Kidney (tissue), 14 donors: ENCODE results near the gene TSC22D4. TPM values are rescaled to one million over a fixed set of nuclear protein-coding genes. Genes with fewer than 3 reads are reported as not detected.

ENCODE experiments used
- DNase-seq, 5 donors: peaks; one replicate each; pipeline ENCODE4 v3.0.0-alpha.2; 2013 to 2020
- FAIRE-seq: peaks from 2 replicates; lab custom pipeline; 2012; peaks lifted over from hg19 to GRCh38; lab: Jason Lieb, UNC
- H3K27ac ChIP-seq, 2 donors: one replicate each; pipeline ENCODE4 v1.7.0; 2013; ENCODE audit warnings: low read depth in 2 of 2, low read length in 2 of 2, inconsistent platforms in 1 of 2
- H3K27me3 ChIP-seq: one replicate; pipeline ENCODE4 v1.7.1; 2013; ENCODE audit warnings: low read length, inconsistent platforms; ENCODE audit not compliant: control insufficient read depth, insufficient read depth
- H3K36me3 ChIP-seq, 3 donors: one replicate each; pipeline versions ENCODE4 v1.7.0 to v1.7.1; 2013; ENCODE audit warnings: low read length in 3 of 3, control low read depth in 1 of 3, inconsistent platforms in 1 of 3; ENCODE audit not compliant: insufficient read depth in 3 of 3, control insufficient read depth in 2 of 3
- H3K4me1 ChIP-seq, 3 donors: one replicate each; pipeline versions ENCODE4 v1.7.0 to v1.7.1; 2013; ENCODE audit warnings: low read length in 3 of 3, inconsistent platforms in 1 of 3, low read depth in 1 of 3; ENCODE audit not compliant: control insufficient read depth in 2 of 3, insufficient read depth in 2 of 3
- H3K4me3 ChIP-seq, 3 donors: one replicate each; pipeline versions ENCODE4 v1.7.0 to v1.8.1; 2013; ENCODE audit warnings: low read length in 3 of 3, control low read depth in 1 of 3, inconsistent platforms in 1 of 3
- H3K9ac ChIP-seq, 3 donors: one replicate each; pipeline versions ENCODE4 v1.7.0 to v1.7.1; 2013; ENCODE audit warnings: low read length in 3 of 3, control low read depth in 1 of 3, inconsistent platforms in 1 of 3
- H3K9me3 ChIP-seq, 3 donors: one replicate each; pipeline versions ENCODE4 v1.7.0 to v1.7.1; 2013; ENCODE audit warnings: low read length in 3 of 3, control low read depth in 1 of 3, inconsistent platforms in 1 of 3; ENCODE audit not compliant: control insufficient read depth in 2 of 3, insufficient read depth in 1 of 3
- intact Hi-C: fragments of 100-400 bp; cut with DNase I; formaldehyde crosslinking; loops from one replicate; pipeline ENCODE4 v1.11.1; 2022
- polyA plus RNA-seq: library from polyadenylated mRNA; stranded (reverse); fragments of 350-450 nt; fragmentation: Illumina TruSeq; extraction: RNeasy Lipid Tissue Mini Kit (QIAGEN cat#74804); gene quantifications from one replicate; pipeline ENCODE4 v1.2.3, GENCODE V29; 2014; ENCODE audit warnings: low read depth, low replicate concordance; ENCODE audit not compliant: insufficient read depth
- total RNA-seq: library from RNA; stranded (reverse); fragmentation: NEBNext Ultra II Directional; extraction: Animal tissue kit (Norgen Biotek cat#: 25700); gene quantifications from one replicate; pipeline ENCODE4 v1.2.1, GENCODE V29; 2021
- TF ChIP-seq, protein P1 (sequence below): IDR thresholded peaks from 3 replicates; pipeline ENCODE4 v1.5.1; 2012; ENCODE audit warnings: mild to moderate bottlenecking, moderate library complexity, borderline replicate concordance; ENCODE audit not compliant: insufficient read depth; ENCODE audit errors: extremely low read depth
- donor health status: control.
- donor health status: control.
- donor health status: control.
- donor health status: control.
- donor health status: control.
- donor health status: DM: yes; HTN: yes; CAD: no.
- donor health status: Normal renal cell carcinoma (clear cell type).

Gene TSC22D4
- total and polyA plus RNA-seq, 2 donors from 2014 or later: 61.5 to 67.0 TPM

DNA sequence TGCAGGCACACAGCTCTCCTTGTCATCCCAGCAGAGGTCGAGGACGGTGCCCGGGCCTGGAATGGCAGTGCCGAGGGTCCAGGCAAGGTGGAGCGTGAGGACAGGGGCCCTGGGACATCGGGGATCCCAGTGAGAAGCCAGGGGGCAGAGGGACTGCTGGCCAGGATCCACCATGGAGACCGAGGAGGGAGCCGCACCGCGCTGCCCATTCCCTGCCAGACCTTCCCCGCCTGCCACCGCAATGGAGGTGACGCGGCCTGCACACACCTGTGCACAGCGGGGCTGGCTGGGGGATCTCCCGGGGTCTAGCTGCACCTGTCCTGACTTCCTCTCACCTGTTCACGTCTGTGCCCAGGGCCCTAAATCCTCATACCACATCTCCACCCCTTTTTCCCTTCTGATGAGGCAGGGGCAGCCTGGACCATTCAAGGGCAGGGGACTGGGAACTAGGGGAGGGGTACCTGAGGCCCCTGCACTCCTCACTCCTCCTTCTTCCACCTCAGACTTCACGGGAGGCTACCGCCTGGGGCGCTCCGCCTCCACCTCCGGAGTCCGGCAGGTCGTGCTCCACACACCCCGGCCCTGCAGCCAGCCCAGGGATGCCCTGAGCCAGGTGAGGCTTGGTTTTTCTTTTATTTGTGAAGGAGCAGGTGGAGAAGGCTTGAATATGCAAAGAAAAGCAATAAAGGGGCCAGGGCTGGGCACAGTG is 11.6 kb upstream of the TSC22D4 start:
- DNase-seq: no peak
- no peak for FAIRE-seq
- Histone ChIP-seq H3K27me3 (no peaks in the 10 kb centered on the region), H3K4me1 (peaks cover 0 to 5% (median 0%) of the 10 kb centered on the region in 3 donors), H3K27ac (no peak overlapping the region), H3K36me3 (no peaks in the 10 kb centered on the region), H3K4me3 (no peak overlapping the region), H3K9me3 (no peaks in the 10 kb centered on the region), H3K9ac (no peak overlapping the region)
- intact Hi-C loops: no loop called here
- TF ChIP-seq, protein P1, sequence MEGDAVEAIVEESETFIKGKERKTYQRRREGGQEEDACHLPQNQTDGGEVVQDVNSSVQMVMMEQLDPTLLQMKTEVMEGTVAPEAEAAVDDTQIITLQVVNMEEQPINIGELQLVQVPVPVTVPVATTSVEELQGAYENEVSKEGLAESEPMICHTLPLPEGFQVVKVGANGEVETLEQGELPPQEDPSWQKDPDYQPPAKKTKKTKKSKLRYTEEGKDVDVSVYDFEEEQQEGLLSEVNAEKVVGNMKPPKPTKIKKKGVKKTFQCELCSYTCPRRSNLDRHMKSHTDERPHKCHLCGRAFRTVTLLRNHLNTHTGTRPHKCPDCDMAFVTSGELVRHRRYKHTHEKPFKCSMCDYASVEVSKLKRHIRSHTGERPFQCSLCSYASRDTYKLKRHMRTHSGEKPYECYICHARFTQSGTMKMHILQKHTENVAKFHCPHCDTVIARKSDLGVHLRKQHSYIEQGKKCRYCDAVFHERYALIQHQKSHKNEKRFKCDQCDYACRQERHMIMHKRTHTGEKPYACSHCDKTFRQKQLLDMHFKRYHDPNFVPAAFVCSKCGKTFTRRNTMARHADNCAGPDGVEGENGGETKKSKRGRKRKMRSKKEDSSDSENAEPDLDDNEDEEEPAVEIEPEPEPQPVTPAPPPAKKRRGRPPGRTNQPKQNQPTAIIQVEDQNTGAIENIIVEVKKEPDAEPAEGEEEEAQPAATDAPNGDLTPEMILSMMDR: no peak

DNA sequence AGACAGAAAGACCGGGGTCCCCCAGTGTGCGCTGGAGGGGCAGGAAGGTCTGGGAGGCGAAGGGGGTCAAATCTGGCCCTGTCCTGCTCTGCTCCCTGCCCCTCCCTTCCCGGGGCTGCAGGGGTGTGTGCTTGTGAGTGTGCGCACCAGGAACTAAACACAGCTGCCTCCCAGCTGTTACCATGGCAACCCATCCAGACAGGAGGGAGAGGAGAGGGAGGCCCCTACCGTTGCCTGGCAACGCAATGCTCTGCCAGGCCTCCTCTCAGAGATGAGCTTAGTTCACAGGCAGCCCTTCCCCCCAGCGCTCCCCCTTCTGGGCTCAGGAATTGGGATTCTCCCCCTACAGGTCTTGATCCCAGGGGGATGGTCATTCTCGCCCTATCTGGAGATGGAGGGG is 10.8 kb upstream of the TSC22D4 start:
- Histone ChIP-seq H3K9ac (no peak overlapping the region), H3K27ac (no peak overlapping the region), H3K27me3 (no peaks in the 10 kb centered on the region), H3K36me3 (no peaks in the 10 kb centered on the region), H3K4me1 (peaks cover 0 to 5% (median 0%) of the 10 kb centered on the region in 3 donors), H3K9me3 (no peaks in the 10 kb centered on the region), H3K4me3 (no peak overlapping the region)
- peak; percentile 89 to 99 (median 96) for DNase-seq
- FAIRE-seq: no peak
- TF ChIP-seq, protein P1: no peak
- intact Hi-C loops: no loop called here

DNA sequence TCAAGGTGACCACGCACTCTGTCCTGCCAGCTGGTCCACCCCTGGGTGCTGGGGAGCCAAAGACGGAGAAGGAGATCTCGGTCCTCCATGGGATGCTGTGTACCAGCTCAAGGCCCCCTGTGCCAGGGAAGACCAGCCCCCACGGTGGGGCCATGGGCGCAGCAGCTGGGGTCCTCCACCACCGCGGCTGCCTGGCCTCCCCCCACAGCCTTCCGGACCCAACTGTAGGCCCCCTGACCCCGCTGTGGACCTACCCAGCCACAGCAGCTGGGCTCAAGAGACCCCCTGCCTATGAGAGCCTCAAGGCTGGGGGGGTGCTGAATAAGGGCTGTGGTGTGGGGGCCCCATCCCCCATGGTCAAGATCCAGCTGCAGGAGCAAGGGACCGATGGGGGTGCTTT is 10.1 kb upstream of the TSC22D4 start:
- FAIRE-seq (no peak), DNase-seq (peak in 1 of 5 donors; percentile 67)
- H3K9ac ChIP-seq: no peak overlapping the region
- TF ChIP-seq, protein P1: no peak
- H3K4me1 ChIP-seq: peaks cover 0 to 5% (median 0%) of the 10 kb centered on the region in 3 donors
- no peaks in the 10 kb centered on the region for H3K36me3 ChIP-seq
- intact Hi-C loops: no loop called here
- no peak overlapping the region for H3K4me3 ChIP-seq
- no peaks in the 10 kb centered on the region for H3K9me3 ChIP-seq
- no peak overlapping the region for H3K27ac ChIP-seq
- no peaks in the 10 kb centered on the region for H3K27me3 ChIP-seq
